ENCODE data around the gene HLA-C. TPM values are rescaled to one million over a fixed set of nuclear protein-coding genes. Genes with fewer than 3 reads are reported as not detected.

HLA-C gene
- total RNA-seq (2014; rRNA removed) = 219 and 252 TPM in 2 replicates
- Bru-seq, nascent RNA = percentile 82 among the genes with signal in this experiment
- BruChase-seq, experiment 1, labeled RNA remaining after a 6-hour chase = percentile 90 among the genes with signal in this experiment
- percentile 91 among the genes with signal in this experiment for BruChase-seq, experiment 2, labeled RNA remaining after a 2-hour chase
- long read RNA-seq, transcript HLA-C-201 (8 exons, 1,536 nt) = major isoform, 363 of 504 reads
- long read RNA-seq, transcript HLA-C-208 (6 exons, 1,880 nt) = minor isoform, 41 of 504 reads
- long read RNA-seq, partial matches to known transcripts = 80 of 504 reads
- long read RNA-seq, other reads (novel, unspliced or antisense) = 17 of 504 reads

DNA sequence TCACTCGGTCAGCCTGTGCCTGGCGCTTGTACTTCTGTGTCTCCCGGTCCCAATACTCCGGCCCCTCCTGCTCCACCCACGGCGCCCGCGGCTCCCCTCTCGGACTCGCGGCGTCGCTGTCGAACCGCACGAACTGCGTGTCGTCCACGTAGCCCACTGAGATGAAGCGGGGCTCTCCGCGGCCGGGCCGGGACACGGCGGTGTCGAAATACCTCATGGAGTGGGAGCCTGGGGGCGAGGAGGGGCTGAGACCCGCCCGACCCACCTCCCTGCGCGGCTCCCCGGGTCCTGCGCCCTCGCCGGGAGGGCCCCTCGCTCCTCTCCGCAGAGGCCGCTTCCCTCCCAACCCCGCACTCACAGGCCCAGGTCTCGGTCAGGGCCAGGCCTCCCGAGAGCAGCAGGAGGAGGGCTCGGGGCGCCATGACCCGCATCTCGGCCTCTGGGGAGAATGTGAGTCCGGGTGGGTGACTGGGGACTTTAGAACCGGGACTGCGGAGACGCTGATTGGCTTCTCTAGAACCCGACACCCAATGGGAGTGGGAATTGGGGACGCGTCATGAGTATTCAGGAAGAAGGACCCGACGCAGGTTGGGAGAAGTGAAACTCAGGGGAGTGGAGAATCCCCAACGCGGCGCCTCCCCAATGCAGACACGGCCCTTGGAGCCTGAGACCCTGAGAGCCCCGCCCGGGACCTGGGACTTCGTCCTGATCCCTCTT lies at the start of gene HLA-C:
HLA-C (minus strand) TSS at position 452 of the 717 bp plus-strand sequence; CDS start at position 431, 21 bp downstream.
- peaks cover 8% of the 10 kb centered on the region; the same call in 1 of the 2 replicates for H3K27me3 ChIP-seq (ENCODE audit: low read length)
- H3K4me3 ChIP-seq (ENCODE audit: low read length) = peak within 1 kb of the TSS; percentile 84
- H3K36me3 ChIP-seq (ENCODE audit: low read depth, low read length) = no peaks in the 10 kb centered on the region
- peak within 1 kb of the TSS; percentile 91 for H2AFZ ChIP-seq (ENCODE audit: low read length)
- BruUV-seq (replicated peaks) = TSS peak; percentile 72
- H3K79me2 ChIP-seq (ENCODE audit: low read length) = no peaks in the 10 kb centered on the region
- no peaks in the 10 kb centered on the region for H4K20me1 ChIP-seq (ENCODE audit: low read length)
- peak within 1 kb of the TSS; percentile 86 for H3K4me2 ChIP-seq (ENCODE audit: low read length)
- peak within 1 kb of the TSS; percentile 61 for H3K9ac ChIP-seq (ENCODE audit: low read length)
- ATAC-seq (peak; percentile 99), DNase-seq (peak; percentile 96)
- TF ChIP-seq EZH2phosphoT487 (IDR thresholded peaks at IDR 0.05; ENCODE audit: borderline replicate concordance, low read length) (no peak), EZH2 (IDR thresholded peaks at IDR 0.05; ENCODE audit: low read length, unreplicated experiment) (no peak)
- TF ChIP-seq, protein P1, sequence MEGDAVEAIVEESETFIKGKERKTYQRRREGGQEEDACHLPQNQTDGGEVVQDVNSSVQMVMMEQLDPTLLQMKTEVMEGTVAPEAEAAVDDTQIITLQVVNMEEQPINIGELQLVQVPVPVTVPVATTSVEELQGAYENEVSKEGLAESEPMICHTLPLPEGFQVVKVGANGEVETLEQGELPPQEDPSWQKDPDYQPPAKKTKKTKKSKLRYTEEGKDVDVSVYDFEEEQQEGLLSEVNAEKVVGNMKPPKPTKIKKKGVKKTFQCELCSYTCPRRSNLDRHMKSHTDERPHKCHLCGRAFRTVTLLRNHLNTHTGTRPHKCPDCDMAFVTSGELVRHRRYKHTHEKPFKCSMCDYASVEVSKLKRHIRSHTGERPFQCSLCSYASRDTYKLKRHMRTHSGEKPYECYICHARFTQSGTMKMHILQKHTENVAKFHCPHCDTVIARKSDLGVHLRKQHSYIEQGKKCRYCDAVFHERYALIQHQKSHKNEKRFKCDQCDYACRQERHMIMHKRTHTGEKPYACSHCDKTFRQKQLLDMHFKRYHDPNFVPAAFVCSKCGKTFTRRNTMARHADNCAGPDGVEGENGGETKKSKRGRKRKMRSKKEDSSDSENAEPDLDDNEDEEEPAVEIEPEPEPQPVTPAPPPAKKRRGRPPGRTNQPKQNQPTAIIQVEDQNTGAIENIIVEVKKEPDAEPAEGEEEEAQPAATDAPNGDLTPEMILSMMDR (conservative IDR thresholded peaks at IDR 0.05; ENCODE audit: low read depth, low read length) = no peak
- CTCF ChIA-PET = no interaction called here
- no peaks in the 10 kb centered on the region for H3K9me3 ChIP-seq (ENCODE audit: low read length)
- no peaks in the 10 kb centered on the region; the same call in 1 of the 2 replicates for H3K9me2 ChIP-seq (replicated peaks; ENCODE audit: low read length)
- H3K27ac ChIP-seq (ENCODE audit: low read length) = no peak within 1 kb of the TSS
- no peaks in the 10 kb centered on the region for H3F3A ChIP-seq (ENCODE audit: low read length, unreplicated experiment)
- intact Hi-C loops (cut with micrococcal nuclease) = loop anchor here (2.0 to 5.0 kb wide), 2 partner anchors 75 to 86 kb away; partner anchors contain the start of gene HLA-B
- POLR2A ChIA-PET (ENCODE audit: unreplicated experiment) = no interaction called here
- H3K4me1 ChIP-seq (ENCODE audit: insufficient read depth, low read length) = peaks cover 3% of the 10 kb centered on the region; the same call in 1 of the 2 replicates

DNA sequence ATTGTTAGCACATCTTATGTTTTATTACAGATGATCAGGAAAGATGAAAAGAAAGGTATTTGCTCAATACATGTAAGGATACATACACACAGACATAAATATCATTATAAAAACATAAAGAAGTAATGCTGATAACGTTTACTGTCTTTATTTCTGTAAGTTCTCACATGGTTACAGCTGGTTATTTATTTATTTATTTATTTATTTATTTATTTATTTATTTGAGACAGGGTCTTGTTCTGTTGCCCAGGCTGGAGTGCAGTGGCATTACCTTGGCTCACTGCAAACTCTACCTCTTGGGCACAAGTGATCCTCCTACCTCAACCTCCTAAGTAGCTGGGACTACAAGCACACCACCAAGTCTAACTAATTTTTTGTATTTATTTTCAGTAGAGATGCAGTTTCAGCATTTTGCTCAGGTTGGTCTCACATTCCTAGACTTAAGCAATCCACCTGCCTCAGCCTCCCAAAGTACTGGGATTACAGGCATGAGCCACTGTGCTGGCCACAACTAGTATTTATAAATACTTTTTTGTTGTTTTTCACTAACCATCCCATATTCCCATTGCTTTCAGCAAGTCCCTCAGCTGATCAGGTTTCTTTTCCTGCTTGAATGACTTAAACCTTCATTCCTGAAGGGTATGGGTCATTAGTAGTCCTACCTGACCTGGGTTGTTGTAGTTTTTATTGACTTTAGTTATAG lies 49.3 kb upstream of the HLA-C start:
- Histone ChIP-seq H3K4me3 (ENCODE audit: low read length) (no peak overlapping the region), H3K27ac (ENCODE audit: low read length) (no peak overlapping the region), H3K4me1 (ENCODE audit: insufficient read depth, low read length) (no peaks in the 10 kb centered on the region), H4K20me1 (ENCODE audit: low read length) (no peaks in the 10 kb centered on the region), H2AFZ (ENCODE audit: low read length) (no peak overlapping the region), H3K9me2 (replicated peaks; ENCODE audit: low read length) (no peaks in the 10 kb centered on the region), H3K9ac (ENCODE audit: low read length) (no peak overlapping the region), H3K9me3 (ENCODE audit: low read length) (no peaks in the 10 kb centered on the region), H3K79me2 (ENCODE audit: low read length) (no peaks in the 10 kb centered on the region), H3K27me3 (ENCODE audit: low read length) (peaks cover 22% of the 10 kb centered on the region), H3K4me2 (ENCODE audit: low read length) (no peak overlapping the region), H3K36me3 (ENCODE audit: low read depth, low read length) (no peaks in the 10 kb centered on the region), H3F3A (ENCODE audit: low read length, unreplicated experiment) (no peaks in the 10 kb centered on the region)
- TF ChIP-seq EZH2phosphoT487 (IDR thresholded peaks at IDR 0.05; ENCODE audit: borderline replicate concordance, low read length) (no peak), EZH2 (IDR thresholded peaks at IDR 0.05; ENCODE audit: low read length, unreplicated experiment) (no peak)
- TF ChIP-seq, protein P1 (conservative IDR thresholded peaks at IDR 0.05; ENCODE audit: low read depth, low read length) = no peak
- CTCF ChIA-PET = interaction anchor here (0.6 kb wide), 1 partner anchor 192 kb away, joined by 3 read pairs; no protein-coding TSS in a partner anchor
- BruUV-seq (replicated peaks) = no TSS peak
- POLR2A ChIA-PET (ENCODE audit: unreplicated experiment) = no interaction called here
- intact Hi-C loops (cut with micrococcal nuclease) = no loop called here
- ATAC-seq (no peak), DNase-seq (no peak)

Measured in PC-3 (cell line).